Lower lobe of right lung (tissue), 2 donors: ENCODE data around the gene VPS26B. TPM values are rescaled to one million over a fixed set of nuclear protein-coding genes. Genes with fewer than 3 reads are reported as not detected.

Source experiments
- ATAC-seq, 2 donors: fragments of 200-7000 bp; cut with Tn5 transposase; one replicate each; pipeline ENCODE4 v1.9.1; 2020 to 2022; ENCODE audit warnings: mild to moderate bottlenecking in 2 of 2, moderate library complexity in 2 of 2
- DNase-seq: peaks from one replicate; pipeline ENCODE4 v3.0.0-alpha.2; 2020
- H3K27ac ChIP-seq: fragments of 200-600 bp; one replicate; pipeline ENCODE4 v1.8.0; 2022
- H3K27me3 ChIP-seq: fragments of 200-600 bp; one replicate; pipeline ENCODE4 v1.8.0; 2022; ENCODE audit warnings: low read depth
- H3K36me3 ChIP-seq: fragments of 200-600 bp; one replicate; pipeline ENCODE4 v1.8.0; 2022; ENCODE audit warnings: mild to moderate bottlenecking
- H3K4me1 ChIP-seq: fragments of 200-600 bp; one replicate; pipeline ENCODE4 v1.8.0; 2022
- H3K4me3 ChIP-seq: fragments of 200-600 bp; one replicate; pipeline ENCODE4 v1.8.0; 2022; ENCODE audit warnings: mild to moderate bottlenecking
- H3K9me3 ChIP-seq: fragments of 200-600 bp; one replicate; pipeline ENCODE4 v1.8.0; 2022
- intact Hi-C: fragments of 100-400 bp; cut with DNase I; formaldehyde crosslinking; loops from one replicate; pipeline ENCODE4 v1.11.0; 2022
- total RNA-seq: library from RNA; stranded (reverse); fragmentation: NEBNext Ultra II Directional; extraction: Animal tissue kit (Norgen Biotek cat#: 25700); gene quantifications from one replicate; pipeline ENCODE4 v1.2.1, GENCODE V29; 2021
- TF ChIP-seq, protein P1 (sequence below): fragments of 200-600 bp; IDR thresholded peaks from one replicate; pipeline ENCODE4 v1.8.0; 2022; ENCODE audit warnings: antibody characterized with exemption, mild to moderate bottlenecking
- donor health status: DM: no; HTN: yes; CAD: no; lungs with severe emphysema.

VPS26B gene
- total RNA-seq, 1 donor from 2014 or later = 42.7 TPM

DNA sequence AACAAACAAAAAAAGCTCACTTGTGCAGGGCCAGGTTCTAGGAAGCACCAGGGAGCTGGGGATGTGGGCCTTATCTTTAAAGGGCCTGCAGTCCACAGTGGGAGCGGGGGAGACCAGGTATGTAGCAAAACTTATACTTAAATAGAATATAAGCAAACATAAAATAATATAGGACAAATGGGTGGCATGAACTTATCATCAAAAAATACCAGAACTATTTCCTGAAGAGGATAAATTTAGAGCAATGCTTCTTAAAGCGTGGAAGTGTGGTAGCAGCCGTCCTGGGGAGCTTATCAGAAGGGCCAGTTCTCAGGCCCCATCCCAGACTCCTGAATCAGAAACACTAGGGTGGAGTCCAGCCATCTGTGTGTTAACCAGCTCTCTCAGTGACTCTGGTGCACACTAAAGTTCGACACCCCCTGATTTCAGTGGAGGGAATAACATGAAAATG, 9.3 kb downstream of the VPS26B start:
- TF ChIP-seq, protein P1, sequence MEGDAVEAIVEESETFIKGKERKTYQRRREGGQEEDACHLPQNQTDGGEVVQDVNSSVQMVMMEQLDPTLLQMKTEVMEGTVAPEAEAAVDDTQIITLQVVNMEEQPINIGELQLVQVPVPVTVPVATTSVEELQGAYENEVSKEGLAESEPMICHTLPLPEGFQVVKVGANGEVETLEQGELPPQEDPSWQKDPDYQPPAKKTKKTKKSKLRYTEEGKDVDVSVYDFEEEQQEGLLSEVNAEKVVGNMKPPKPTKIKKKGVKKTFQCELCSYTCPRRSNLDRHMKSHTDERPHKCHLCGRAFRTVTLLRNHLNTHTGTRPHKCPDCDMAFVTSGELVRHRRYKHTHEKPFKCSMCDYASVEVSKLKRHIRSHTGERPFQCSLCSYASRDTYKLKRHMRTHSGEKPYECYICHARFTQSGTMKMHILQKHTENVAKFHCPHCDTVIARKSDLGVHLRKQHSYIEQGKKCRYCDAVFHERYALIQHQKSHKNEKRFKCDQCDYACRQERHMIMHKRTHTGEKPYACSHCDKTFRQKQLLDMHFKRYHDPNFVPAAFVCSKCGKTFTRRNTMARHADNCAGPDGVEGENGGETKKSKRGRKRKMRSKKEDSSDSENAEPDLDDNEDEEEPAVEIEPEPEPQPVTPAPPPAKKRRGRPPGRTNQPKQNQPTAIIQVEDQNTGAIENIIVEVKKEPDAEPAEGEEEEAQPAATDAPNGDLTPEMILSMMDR = no peak
- H3K4me1 ChIP-seq = peaks cover 41% of the 10 kb centered on the region
- H3K36me3 ChIP-seq = peaks cover 46% of the 10 kb centered on the region
- no peaks in the 10 kb centered on the region for H3K27me3 ChIP-seq
- DNase-seq (no peak), ATAC-seq (no peak)
- intact Hi-C loops = no loop called here
- no peak overlapping the region for H3K4me3 ChIP-seq
- no peak overlapping the region for H3K27ac ChIP-seq
- H3K9me3 ChIP-seq = no peaks in the 10 kb centered on the region

DNA sequence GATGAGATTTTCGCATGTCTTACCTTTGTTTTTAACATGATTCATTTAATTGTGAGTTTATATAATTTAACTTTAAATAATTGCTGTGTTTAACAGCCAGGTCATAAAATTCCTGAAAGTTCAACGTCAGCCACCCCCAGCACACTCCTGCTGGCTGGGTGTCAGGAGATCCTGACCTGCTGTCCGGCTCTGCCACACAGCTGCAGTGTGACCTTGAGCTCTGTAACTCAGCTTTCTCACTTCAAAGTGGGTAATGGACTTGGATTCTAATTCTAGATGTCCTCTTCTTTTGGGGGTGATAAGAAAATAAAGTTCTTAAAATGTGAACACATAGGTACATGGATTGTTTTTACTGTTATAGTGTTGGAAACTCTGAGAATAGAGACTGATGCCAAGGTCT, 10.9 kb downstream of the VPS26B start:
- Histone ChIP-seq H3K27ac (no peak overlapping the region), H3K36me3 (peaks cover 63% of the 10 kb centered on the region), H3K9me3 (no peaks in the 10 kb centered on the region), H3K4me3 (no peak overlapping the region), H3K4me1 (peaks cover 28% of the 10 kb centered on the region), H3K27me3 (no peaks in the 10 kb centered on the region)
- intact Hi-C loops = no loop called here
- TF ChIP-seq, protein P1 = no peak
- ATAC-seq (no peak), DNase-seq (no peak)

- DNase-seq = no peak
- TF ChIP-seq, protein P1 = no peak
- ATAC-seq = no peak
- peaks cover 12% of the 10 kb centered on the region for H3K4me1 ChIP-seq
- H3K4me3 ChIP-seq = no peak overlapping the region
- H3K27ac ChIP-seq = no peak overlapping the region
- no peaks in the 10 kb centered on the region for H3K27me3 ChIP-seq
- H3K9me3 ChIP-seq = no peaks in the 10 kb centered on the region
- H3K36me3 ChIP-seq = peaks cover 76% of the 10 kb centered on the region
- intact Hi-C loops = no loop called here
Measured at GRCh38 chr11:134236834-134237556, 12.5 kb downstream of the VPS26B start.

- Histone ChIP-seq H3K36me3 (peaks cover 82% of the 10 kb centered on the region), H3K27me3 (no peaks in the 10 kb centered on the region), H3K4me1 (peaks cover 6% of the 10 kb centered on the region), H3K9me3 (no peaks in the 10 kb centered on the region), H3K27ac (no peak overlapping the region), H3K4me3 (no peak overlapping the region)
- ATAC-seq (no peak), DNase-seq (no peak)
- intact Hi-C loops = no loop called here
- TF ChIP-seq, protein P1 = no peak
Measured at GRCh38 chr11:134237557-134237922, 13.1 kb downstream of the VPS26B start.

DNA sequence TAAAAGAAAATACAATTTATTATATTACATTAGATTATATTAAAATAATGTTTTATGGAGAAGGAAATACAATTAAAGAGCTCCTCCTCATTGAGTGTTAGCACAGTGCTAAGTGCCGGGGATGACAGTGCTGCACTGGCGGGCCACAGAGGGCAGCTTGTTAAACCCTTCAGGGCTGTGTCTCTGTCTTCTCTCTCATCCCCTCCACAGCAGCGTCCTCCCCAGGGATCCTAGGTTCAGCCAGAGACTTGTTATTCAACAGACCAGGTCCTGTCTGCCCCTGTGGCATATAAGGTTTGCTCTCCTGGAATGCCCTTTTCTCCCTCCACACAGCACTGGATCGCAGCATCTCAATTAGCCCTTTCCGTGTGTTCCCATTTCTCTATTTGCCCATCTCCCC, 14.5 kb downstream of the VPS26B start:
- H3K27me3 ChIP-seq = no peaks in the 10 kb centered on the region
- H3K36me3 ChIP-seq = peaks cover 94% of the 10 kb centered on the region
- no peak overlapping the region for H3K27ac ChIP-seq
- no peaks in the 10 kb centered on the region for H3K4me1 ChIP-seq
- intact Hi-C loops = no loop called here
- DNase-seq = no peak
- no peak for ATAC-seq
- H3K4me3 ChIP-seq = no peak overlapping the region
- no peaks in the 10 kb centered on the region for H3K9me3 ChIP-seq
- TF ChIP-seq, protein P1 = no peak
